ENCODE results near the gene R3HDM1.

R3HDM1 gene

DNA sequence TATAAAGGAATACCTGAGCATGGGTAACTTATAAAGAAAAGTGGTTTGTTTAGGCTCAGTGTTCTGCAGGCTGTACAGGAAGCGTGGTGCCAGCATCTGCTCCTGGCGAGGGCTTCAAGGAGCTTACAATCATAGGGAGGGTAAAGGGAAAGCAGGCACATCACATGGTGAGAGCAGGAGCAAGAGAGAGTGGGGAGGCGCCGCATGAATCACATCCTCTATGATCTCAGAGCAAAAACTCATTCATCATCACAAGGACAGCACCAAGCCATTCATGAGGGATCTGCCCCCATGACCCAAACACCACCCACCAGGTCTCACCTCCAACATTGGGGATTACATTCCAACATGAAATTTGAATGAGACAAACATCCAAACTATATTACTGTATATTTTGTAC is 32.5 kb downstream of the R3HDM1 start:
- no peak overlapping the region for H3K4me3 ChIP-seq (ENCODE audit: low read depth, low read length)
- no peak for TF ChIP-seq CTCF (IDR thresholded peaks at IDR 0.05; ENCODE audit: low read depth, low read length)

DNA sequence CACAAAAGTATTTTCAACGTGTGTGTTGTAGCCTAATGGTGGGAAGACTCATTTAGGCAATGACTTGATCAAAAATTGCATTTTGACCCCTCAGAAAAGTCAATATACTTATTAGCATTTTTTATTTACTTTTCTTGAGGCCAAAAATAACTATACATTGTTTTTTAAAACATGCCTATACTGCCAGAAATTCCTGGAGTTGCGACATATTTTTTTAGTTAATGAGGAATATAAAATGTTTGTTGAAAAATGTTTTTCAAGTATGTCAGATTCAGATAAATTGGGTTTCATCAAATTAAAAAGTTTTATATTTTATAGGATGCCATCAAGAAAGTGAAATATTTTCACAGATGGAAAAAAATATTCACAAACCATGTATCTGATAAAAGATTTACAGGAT is 39.6 kb downstream of the R3HDM1 start:
- TF ChIP-seq CTCF (IDR thresholded peaks at IDR 0.05; ENCODE audit: low read depth, low read length) = no peak
- no peak overlapping the region for H3K4me3 ChIP-seq (ENCODE audit: low read depth, low read length)

- TF ChIP-seq CTCF (IDR thresholded peaks at IDR 0.05; ENCODE audit: low read depth, low read length) = no peak
Measured at GRCh38 chr2:135573620-135574019, 42.3 kb downstream of the R3HDM1 start.

DNA sequence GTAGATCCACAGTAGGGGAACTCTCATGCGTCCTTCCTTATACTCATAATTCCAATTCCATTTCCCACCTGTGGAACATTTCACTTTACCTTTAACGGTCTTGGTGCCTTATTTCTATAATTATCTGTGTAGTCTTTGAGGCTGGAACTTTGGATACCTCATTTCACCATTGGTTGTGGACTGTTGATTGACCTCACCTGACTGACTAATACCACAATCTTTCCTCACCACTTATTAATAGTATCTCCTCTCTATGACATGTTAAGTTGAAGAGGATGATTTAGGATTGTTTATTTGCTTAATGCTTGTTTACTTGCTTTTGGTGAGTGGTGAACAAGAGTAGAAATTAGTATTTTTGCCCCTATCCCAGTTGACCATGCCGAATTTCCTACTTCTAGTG is 50.0 kb downstream of the R3HDM1 start:
- no peak for TF ChIP-seq CTCF (IDR thresholded peaks at IDR 0.05; ENCODE audit: low read depth, low read length)

More at GRCh38 chr2:135573620-135574019, 42.3 kb downstream of the R3HDM1 start:
- H3K4me3 ChIP-seq (ENCODE audit: low read depth, low read length) = no peak overlapping the region

GRCh38 chr2:135582383-135582782 is 51.1 kb downstream of the R3HDM1 start:
- no peak overlapping the region for H3K4me3 ChIP-seq (ENCODE audit: low read depth, low read length)
- TF ChIP-seq CTCF (IDR thresholded peaks at IDR 0.05; ENCODE audit: low read depth, low read length) = no peak

More for the DNA sequence above, 50.0 kb downstream of the R3HDM1 start:
- no peak overlapping the region for H3K4me3 ChIP-seq (ENCODE audit: low read depth, low read length)

DNA sequence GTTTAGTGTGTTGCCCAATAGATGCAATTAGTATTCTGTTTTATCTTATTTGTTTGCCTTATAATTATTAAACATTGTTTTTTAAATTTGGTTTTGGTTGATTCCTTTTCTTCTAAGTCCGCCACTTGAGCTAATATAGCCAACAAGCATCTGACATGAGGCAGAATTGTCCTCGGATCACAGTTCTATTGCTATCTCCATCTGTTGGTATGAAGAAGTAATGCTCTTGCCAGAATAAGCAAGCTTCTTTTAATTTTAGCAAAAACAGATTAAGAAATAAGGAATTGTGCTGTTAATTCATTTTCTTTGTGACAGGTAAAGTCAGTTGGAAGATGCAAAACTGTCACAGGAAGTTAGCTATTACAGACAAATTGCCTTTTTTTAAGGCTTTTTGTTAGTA is 54.3 kb downstream of the R3HDM1 start:
- TF ChIP-seq CTCF (IDR thresholded peaks at IDR 0.05; ENCODE audit: low read depth, low read length) = no peak
- H3K4me3 ChIP-seq (ENCODE audit: low read depth, low read length) = no peak overlapping the region

- no peak overlapping the region for H3K4me3 ChIP-seq (ENCODE audit: low read depth, low read length)
- no peak for TF ChIP-seq CTCF (IDR thresholded peaks at IDR 0.05; ENCODE audit: low read depth, low read length)
Measured at GRCh38 chr2:135586148-135586547, 54.9 kb downstream of the R3HDM1 start.

Measured in WI38 (cell line).